ENCODE results near the gene COG1.

GRCh38 chr17:73214851-73215250 lies 22.0 kb downstream of the COG1 start:
- TF ChIP-seq SP1 (IDR thresholded peaks at IDR 0.05) (no peak), YY1 (IDR thresholded peaks at IDR 0.05) (no peak), REST (IDR thresholded peaks at IDR 0.05) (no peak), JUND (IDR thresholded peaks at IDR 0.05) (no peak), CTCF (IDR thresholded peaks at IDR 0.05; ENCODE audit: low read depth, low read length, missing input control) (no peak), EGR1 (IDR thresholded peaks at IDR 0.05; ENCODE audit: low read depth in 2 of 2) (no peak), GABPA (IDR thresholded peaks at IDR 0.05 in 1 of 2, conservative IDR thresholded peaks at IDR 0.05 in 1 of 2) (no peak), TAF1 (conservative IDR thresholded peaks at IDR 0.05) (no peak), MAX (IDR thresholded peaks at IDR 0.05) (no peak), RAD21 (IDR thresholded peaks at IDR 0.05) (no peak)

Data from liver (tissue), 3 donors.